ENCODE measurements around the gene LGR5.
A peak's percentile ranks its signal among the peaks of the same experiment; 100 is the strongest.

The LGR5 gene

GRCh38 chr12:71610031-71610795 is 170.6 kb downstream of the LGR5 start:
- TF ChIP-seq CTCF (conservative IDR thresholded peaks at IDR 0.05; ENCODE audit: control insufficient read depth, insufficient read depth, low read depth, low read length) = no peak
- DNase-seq (ENCODE audit: low read depth) = no peak
- H3K4me3 ChIP-seq (ENCODE audit: control insufficient read depth, low read depth, low read length) = no peak overlapping the region

GRCh38 chr12:71621938-71622337 is 182.3 kb downstream of the LGR5 start:
- H3K4me3 ChIP-seq (ENCODE audit: control insufficient read depth, low read depth, low read length) = no peak overlapping the region
- no peak for TF ChIP-seq CTCF (conservative IDR thresholded peaks at IDR 0.05; ENCODE audit: control insufficient read depth, insufficient read depth, low read depth, low read length)
- no peak for DNase-seq (ENCODE audit: low read depth)

- no peak for TF ChIP-seq CTCF (conservative IDR thresholded peaks at IDR 0.05; ENCODE audit: control insufficient read depth, insufficient read depth, low read depth, low read length)
- no peak for DNase-seq (ENCODE audit: low read depth)
- H3K4me3 ChIP-seq (ENCODE audit: control insufficient read depth, low read depth, low read length) = no peak overlapping the region
Measured at GRCh38 chr12:71625476-71625875, 185.9 kb downstream of the LGR5 start.

GRCh38 chr12:71626098-71626497 is 186.5 kb downstream of the LGR5 start:
- no peak for DNase-seq (ENCODE audit: low read depth)
- TF ChIP-seq CTCF (conservative IDR thresholded peaks at IDR 0.05; ENCODE audit: control insufficient read depth, insufficient read depth, low read depth, low read length) = no peak

GRCh38 chr12:71626768-71627167 is 187.2 kb downstream of the LGR5 start:
- peak; percentile 38 for DNase-seq (ENCODE audit: low read depth)
- TF ChIP-seq CTCF (conservative IDR thresholded peaks at IDR 0.05; ENCODE audit: control insufficient read depth, insufficient read depth, low read depth, low read length) = no peak
- no peak overlapping the region for H3K4me3 ChIP-seq (ENCODE audit: control insufficient read depth, low read depth, low read length)

More at GRCh38 chr12:71626098-71626497, 186.5 kb downstream of the LGR5 start:
- H3K4me3 ChIP-seq (ENCODE audit: control insufficient read depth, low read depth, low read length) = no peak overlapping the region

- DNase-seq (ENCODE audit: low read depth) = no peak
- no peak overlapping the region for H3K4me3 ChIP-seq (ENCODE audit: control insufficient read depth, low read depth, low read length)
- no peak for TF ChIP-seq CTCF (conservative IDR thresholded peaks at IDR 0.05; ENCODE audit: control insufficient read depth, insufficient read depth, low read depth, low read length)
Measured at GRCh38 chr12:71627438-71628002, 187.9 kb downstream of the LGR5 start.

All from fibroblast of mammary gland (primary cell).